NT2/D1 (cell line): ENCODE data around the gene SPAG17.

Source experiments
- DNase-seq: peaks from one replicate; pipeline ENCODE4 v3.0.0-alpha.2; 2011; ENCODE audit warnings: low read depth, low spot score
- H3K27me3 ChIP-seq: 2 replicates; pipeline ENCODE4 v1.6.0; 2011; ENCODE audit warnings: mild to moderate bottlenecking; ENCODE audit not compliant: insufficient read length, insufficient read depth
- H3K36me3 ChIP-seq: 2 replicates; pipeline ENCODE4 v1.6.1; 2011; ENCODE audit warnings: mild to moderate bottlenecking, low read length, mixed read lengths; ENCODE audit not compliant: insufficient read depth, insufficient read length
- H3K4me1 ChIP-seq: 2 replicates; pipeline ENCODE4 v1.5.1; 2011; ENCODE audit not compliant: insufficient read depth, insufficient read length
- H3K4me3 ChIP-seq: 2 replicates; pipeline ENCODE4 v1.5.1; 2011; ENCODE audit warnings: low read depth; ENCODE audit not compliant: insufficient read length
- H3K9ac ChIP-seq: 2 replicates; pipeline ENCODE4 v1.6.0; 2011; ENCODE audit warnings: low read depth; ENCODE audit not compliant: insufficient read length
- H3K9me3 ChIP-seq: 2 replicates; pipeline ENCODE4 v1.5.1; 2011; ENCODE audit warnings: mild to moderate bottlenecking, low read length; ENCODE audit not compliant: insufficient read depth
- SUZ12 ChIP-seq: IDR thresholded peaks from 2 replicates; pipeline ENCODE4 v1.6.1; 2011; ENCODE audit not compliant: insufficient read length, insufficient read depth; ENCODE audit errors: extremely low read depth
- YY1 ChIP-seq: IDR thresholded peaks from 2 replicates; pipeline ENCODE4 v1.6.1; 2011; ENCODE audit not compliant: insufficient read length, insufficient read depth
- ZNF274 ChIP-seq: IDR thresholded peaks from 2 replicates; pipeline ENCODE4 v1.6.1; 2011; ENCODE audit warnings: mild to moderate bottlenecking, low read depth, low read length

The SPAG17 gene

GRCh38 chr1:117985973-117986372 lies 199.1 kb downstream of the SPAG17 start:
- no peaks in the 10 kb centered on the region for H3K4me1 ChIP-seq
- TF ChIP-seq ZNF274 = no peak
- TF ChIP-seq YY1 = no peak
- no peak for TF ChIP-seq SUZ12
- no peaks in the 10 kb centered on the region for H3K27me3 ChIP-seq
- no peaks in the 10 kb centered on the region for H3K9me3 ChIP-seq
- no peak for DNase-seq
- no peaks in the 10 kb centered on the region for H3K36me3 ChIP-seq
- no peak overlapping the region for H3K9ac ChIP-seq
- no peak overlapping the region for H3K4me3 ChIP-seq

- no peak for TF ChIP-seq SUZ12
- no peak for TF ChIP-seq YY1
- no peak for TF ChIP-seq ZNF274
- no peaks in the 10 kb centered on the region for H3K27me3 ChIP-seq
- H3K36me3 ChIP-seq = no peaks in the 10 kb centered on the region
- no peak for DNase-seq
- no peak overlapping the region for H3K9ac ChIP-seq
- no peaks in the 10 kb centered on the region for H3K4me1 ChIP-seq
- no peaks in the 10 kb centered on the region for H3K9me3 ChIP-seq
- H3K4me3 ChIP-seq = no peak overlapping the region
Measured at GRCh38 chr1:117985239-117985638, 199.8 kb downstream of the SPAG17 start.

GRCh38 chr1:117981455-117982192 lies 203.4 kb downstream of the SPAG17 start:
- TF ChIP-seq YY1 (no peak), SUZ12 (no peak), ZNF274 (no peak)
- Histone ChIP-seq H3K27me3 (no peaks in the 10 kb centered on the region), H3K4me1 (no peaks in the 10 kb centered on the region)

GRCh38 chr1:117976381-117976780 lies 208.6 kb downstream of the SPAG17 start:
- Histone ChIP-seq H3K36me3 (no peaks in the 10 kb centered on the region), H3K9ac (no peak overlapping the region), H3K4me3 (no peak overlapping the region), H3K9me3 (no peaks in the 10 kb centered on the region), H3K27me3 (no peaks in the 10 kb centered on the region), H3K4me1 (no peaks in the 10 kb centered on the region)
- TF ChIP-seq SUZ12 (no peak), ZNF274 (no peak), YY1 (no peak)
- DNase-seq = no peak

More at GRCh38 chr1:117981455-117982192, 203.4 kb downstream of the SPAG17 start:
- Histone ChIP-seq H3K36me3 (no peaks in the 10 kb centered on the region), H3K4me3 (no peak overlapping the region), H3K9ac (no peak overlapping the region), H3K9me3 (no peaks in the 10 kb centered on the region)
- DNase-seq = no peak

- no peaks in the 10 kb centered on the region for H3K4me1 ChIP-seq
- no peak overlapping the region for H3K9ac ChIP-seq
- H3K36me3 ChIP-seq = no peaks in the 10 kb centered on the region
- no peaks in the 10 kb centered on the region for H3K27me3 ChIP-seq
- H3K4me3 ChIP-seq = no peak overlapping the region
- TF ChIP-seq SUZ12 (no peak), ZNF274 (no peak), YY1 (no peak)
- no peaks in the 10 kb centered on the region for H3K9me3 ChIP-seq
- DNase-seq = no peak
Measured at GRCh38 chr1:117971777-117972176, 213.3 kb downstream of the SPAG17 start.

GRCh38 chr1:117970252-117970651 lies 214.8 kb downstream of the SPAG17 start:
- H3K9me3 ChIP-seq = no peaks in the 10 kb centered on the region
- peaks cover 4% of the 10 kb centered on the region for H3K36me3 ChIP-seq
- no peak overlapping the region for H3K4me3 ChIP-seq
- DNase-seq = no peak
- TF ChIP-seq ZNF274 (no peak), SUZ12 (no peak), YY1 (no peak)
- no peak overlapping the region for H3K9ac ChIP-seq
- H3K27me3 ChIP-seq = no peaks in the 10 kb centered on the region
- H3K4me1 ChIP-seq = no peaks in the 10 kb centered on the region

- Histone ChIP-seq H3K4me1 (no peaks in the 10 kb centered on the region), H3K4me3 (no peak overlapping the region)
- DNase-seq = no peak
Measured at GRCh38 chr1:117967881-117968280, 217.1 kb downstream of the SPAG17 start.

More at GRCh38 chr1:117967881-117968280, 217.1 kb downstream of the SPAG17 start:
- no peak for TF ChIP-seq ZNF274
- Histone ChIP-seq H3K27me3 (no peaks in the 10 kb centered on the region), H3K36me3 (peaks cover 6% of the 10 kb centered on the region), H3K9me3 (no peaks in the 10 kb centered on the region), H3K9ac (no peak overlapping the region)
